Activated T-cell treated with anti-CD3 and anti-CD28 coated beads, Interleukin-2, amount 50 U/mL, for 1 hour (primary cell): ENCODE measurements around the gene EFCAB6.

Experiments
- DNase-seq: peaks from one replicate; pipeline ENCODE4 v3.0.0-alpha.2; 2020

EFCAB6 gene

GRCh38 chr22:43847376-43848289, 35.5 kb upstream of the EFCAB6 start:
- DNase-seq: no peak

- DNase-seq: no peak
These were observed 34.9 kb upstream of the EFCAB6 start for GRCh38 chr22:43846966-43847365.

GRCh38 chr22:43845981-43846380, 33.9 kb upstream of the EFCAB6 start:
- DNase-seq: no peak

GRCh38 chr22:43844560-43845545, 32.7 kb upstream of the EFCAB6 start:
- no peak for DNase-seq

- DNase-seq: no peak
These were observed 31.9 kb upstream of the EFCAB6 start for GRCh38 chr22:43843783-43844530.

GRCh38 chr22:43841742-43842141, 29.6 kb upstream of the EFCAB6 start:
- no peak for DNase-seq

GRCh38 chr22:43840851-43841250, 28.7 kb upstream of the EFCAB6 start:
- no peak for DNase-seq

GRCh38 chr22:43840431-43840830, 28.3 kb upstream of the EFCAB6 start:
- DNase-seq: no peak

- DNase-seq: no peak
These were observed 27.7 kb upstream of the EFCAB6 start for GRCh38 chr22:43839781-43840180.

GRCh38 chr22:43838571-43839307, 26.6 kb upstream of the EFCAB6 start:
- no peak for DNase-seq

GRCh38 chr22:43838161-43838560, 26.1 kb upstream of the EFCAB6 start:
- no peak for DNase-seq

GRCh38 chr22:43837666-43838065, 25.6 kb upstream of the EFCAB6 start:
- no peak for DNase-seq

GRCh38 chr22:43835736-43836135, 23.6 kb upstream of the EFCAB6 start:
- DNase-seq: no peak

GRCh38 chr22:43835166-43835565, 23.1 kb upstream of the EFCAB6 start:
- no peak for DNase-seq

GRCh38 chr22:43833286-43834240, 21.5 kb upstream of the EFCAB6 start:
- no peak for DNase-seq

- DNase-seq: no peak
These were observed 20.5 kb upstream of the EFCAB6 start for GRCh38 chr22:43832393-43833265.

- no peak for DNase-seq
These were observed 19.7 kb upstream of the EFCAB6 start for GRCh38 chr22:43831561-43832392.

- no peak for DNase-seq
These were observed 18.9 kb upstream of the EFCAB6 start for GRCh38 chr22:43830931-43831560.
